Stomach smooth muscle (tissue), 2 donors: Measurements from ENCODE around the gene EWSR1.

Experiments used
- H3K27ac ChIP-seq: one replicate; pipeline ENCODE4 v1.7.0; 2013; ENCODE audit warnings: mild to moderate bottlenecking, low read length, inconsistent platforms
- H3K27me3 ChIP-seq, 2 donors: one replicate each; pipeline ENCODE4 v1.7.0; 2013; ENCODE audit warnings: low read length in 2 of 2; ENCODE audit not compliant: insufficient read depth in 2 of 2, control insufficient read depth in 1 of 2
- H3K36me3 ChIP-seq, 2 donors: one replicate each; pipeline ENCODE4 v1.7.0; 2013; ENCODE audit warnings: low read length in 2 of 2; ENCODE audit not compliant: control insufficient read depth in 2 of 2, insufficient read depth in 2 of 2
- H3K4me1 ChIP-seq: one replicate; pipeline ENCODE4 v1.7.0; 2013; ENCODE audit warnings: low read length; ENCODE audit not compliant: control insufficient read depth, insufficient read depth
- H3K4me3 ChIP-seq, 2 donors: one replicate each; pipeline ENCODE4 v1.7.0; 2013; ENCODE audit warnings: low read length in 2 of 2
- H3K9ac ChIP-seq, 2 donors: one replicate each; pipeline ENCODE4 v1.7.0; 2013; ENCODE audit warnings: low read length in 2 of 2, mild to moderate bottlenecking in 1 of 2
- H3K9me3 ChIP-seq, 2 donors: one replicate each; pipeline ENCODE4 v1.7.0; 2013; ENCODE audit warnings: low read length in 2 of 2; ENCODE audit not compliant: control insufficient read depth in 2 of 2
- donor health status: healthy.
- donor health status: Pancreatic carcinoma.

Gene EWSR1

DNA sequence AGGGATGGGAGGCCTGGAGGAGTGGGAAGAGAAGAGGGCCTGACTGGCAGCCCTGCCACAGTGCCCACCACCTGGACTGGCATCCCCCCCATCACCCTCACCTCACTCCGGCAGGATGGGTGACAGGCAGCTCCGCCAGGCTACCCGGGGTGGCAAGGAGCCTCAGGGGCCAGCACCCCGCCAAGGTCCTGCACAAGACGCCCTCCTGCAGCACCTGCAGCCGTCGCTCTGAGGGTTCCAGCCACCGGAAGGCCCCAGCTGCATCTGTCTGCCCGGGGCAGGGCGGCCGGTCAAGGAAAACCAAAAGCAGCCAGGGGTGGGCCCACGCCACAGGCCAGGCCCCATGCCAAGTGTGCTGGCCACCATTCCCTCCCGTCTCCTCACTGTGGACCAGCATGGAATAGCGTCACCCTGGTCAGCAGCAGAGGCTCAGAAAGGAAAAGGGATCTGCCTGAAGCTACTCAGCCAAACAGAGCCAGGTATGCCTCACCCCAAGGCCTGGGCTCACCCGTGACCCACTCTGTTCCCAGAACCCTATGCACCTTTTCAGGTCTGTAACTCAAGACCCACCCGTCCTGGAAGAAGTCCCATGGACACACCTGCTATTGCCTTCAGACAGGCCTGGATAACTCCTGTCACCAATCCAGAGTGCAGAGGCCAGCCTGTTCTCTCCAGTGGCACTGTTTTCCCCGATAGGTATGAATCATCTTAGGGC, 7.3 kb upstream of the EWSR1 start:
- Histone ChIP-seq H3K4me1 (no peaks in the 10 kb centered on the region), H3K27ac (no peak overlapping the region), H3K9ac (no peak overlapping the region), H3K36me3 (peaks cover 8 to 13% of the 10 kb centered on the region in 2 donors), H3K9me3 (no peaks in the 10 kb centered on the region), H3K27me3 (no peaks in the 10 kb centered on the region), H3K4me3 (no peak overlapping the region)

DNA sequence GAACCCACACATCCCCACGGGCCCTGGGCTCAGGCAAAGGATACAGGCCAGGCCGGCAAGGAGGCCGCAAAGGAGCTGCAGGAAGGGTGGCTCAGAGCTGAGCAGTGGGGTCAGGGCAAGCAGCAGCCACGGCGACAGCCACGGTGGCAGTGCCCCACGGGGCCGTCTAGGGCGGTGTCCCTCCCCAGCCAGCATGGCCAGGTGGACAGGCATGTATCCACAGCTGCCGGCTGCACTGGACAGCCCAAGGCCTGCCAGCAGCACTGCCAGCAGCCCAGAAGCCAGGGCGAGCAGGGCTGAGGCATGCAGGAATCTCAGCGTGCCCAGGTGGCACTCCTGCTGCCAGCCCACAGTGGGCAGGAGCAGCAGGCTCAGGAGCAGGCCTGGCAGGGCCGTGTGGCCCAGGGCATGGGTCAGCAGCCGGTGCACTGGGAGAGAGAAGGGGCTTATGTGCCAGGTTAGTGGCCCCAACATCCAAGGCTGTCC, 4.2 kb upstream of the EWSR1 start:
- no peaks in the 10 kb centered on the region for H3K9me3 ChIP-seq
- no peak overlapping the region for H3K27ac ChIP-seq
- no peaks in the 10 kb centered on the region for H3K27me3 ChIP-seq
- H3K9ac ChIP-seq: no peak overlapping the region
- H3K4me3 ChIP-seq: no peak overlapping the region
- H3K4me1 ChIP-seq: peaks cover 16% of the 10 kb centered on the region
- peaks cover 8 to 13% of the 10 kb centered on the region in 2 donors for H3K36me3 ChIP-seq

DNA sequence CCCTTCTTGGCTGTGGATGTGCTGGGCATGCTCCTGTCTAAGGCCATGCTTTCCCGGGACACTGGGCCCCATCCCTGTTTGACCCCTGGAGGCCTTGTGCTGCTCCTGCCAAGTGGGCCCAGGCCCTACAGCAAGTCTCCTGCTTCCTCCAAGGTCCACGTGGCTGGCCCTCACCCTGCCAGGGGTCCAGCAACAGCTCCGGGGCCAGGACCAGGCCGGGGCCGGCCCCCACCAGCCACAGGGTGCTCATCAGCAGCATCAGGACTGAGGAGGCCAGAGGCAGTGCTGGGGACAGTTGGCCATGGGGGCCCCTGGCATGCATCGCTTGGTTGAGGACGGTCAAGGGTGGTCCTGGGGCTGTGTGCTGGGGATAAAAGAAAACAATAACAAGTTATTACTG, 2.8 kb upstream of the EWSR1 start:
- peaks cover 8 to 10% of the 10 kb centered on the region in 2 donors for H3K36me3 ChIP-seq
- no peaks in the 10 kb centered on the region for H3K27me3 ChIP-seq
- no peak overlapping the region for H3K27ac ChIP-seq
- no peaks in the 10 kb centered on the region for H3K9me3 ChIP-seq
- no peak overlapping the region for H3K9ac ChIP-seq
- peaks cover 27% of the 10 kb centered on the region for H3K4me1 ChIP-seq
- no peak overlapping the region for H3K4me3 ChIP-seq

DNA sequence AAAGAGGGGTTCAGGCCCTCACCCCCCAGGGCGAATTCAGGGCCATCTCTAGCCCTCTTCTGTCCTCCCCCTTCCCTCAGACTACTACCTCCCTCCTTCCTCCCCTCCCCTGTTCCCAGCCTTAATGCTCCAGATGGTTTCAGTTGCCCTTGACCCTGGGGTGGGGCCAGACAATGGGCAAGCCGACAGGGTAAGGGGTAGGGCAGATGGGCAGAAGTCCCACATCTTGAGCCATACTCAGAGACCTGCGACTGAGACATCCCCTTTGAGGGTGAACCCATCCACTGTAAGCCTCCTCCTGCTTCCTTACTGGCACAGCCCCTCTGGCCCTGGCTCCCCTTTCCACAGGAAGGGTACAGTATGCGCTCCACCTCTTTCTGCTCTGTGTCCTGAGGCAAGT, 2.1 kb upstream of the EWSR1 start:
- Histone ChIP-seq H3K9me3 (no peaks in the 10 kb centered on the region), H3K4me3 (no peak overlapping the region), H3K9ac (no peak overlapping the region), H3K4me1 (peaks cover 27% of the 10 kb centered on the region), H3K27me3 (no peaks in the 10 kb centered on the region), H3K36me3 (peaks cover 8 to 9% of the 10 kb centered on the region in 2 donors), H3K27ac (no peak overlapping the region)

DNA sequence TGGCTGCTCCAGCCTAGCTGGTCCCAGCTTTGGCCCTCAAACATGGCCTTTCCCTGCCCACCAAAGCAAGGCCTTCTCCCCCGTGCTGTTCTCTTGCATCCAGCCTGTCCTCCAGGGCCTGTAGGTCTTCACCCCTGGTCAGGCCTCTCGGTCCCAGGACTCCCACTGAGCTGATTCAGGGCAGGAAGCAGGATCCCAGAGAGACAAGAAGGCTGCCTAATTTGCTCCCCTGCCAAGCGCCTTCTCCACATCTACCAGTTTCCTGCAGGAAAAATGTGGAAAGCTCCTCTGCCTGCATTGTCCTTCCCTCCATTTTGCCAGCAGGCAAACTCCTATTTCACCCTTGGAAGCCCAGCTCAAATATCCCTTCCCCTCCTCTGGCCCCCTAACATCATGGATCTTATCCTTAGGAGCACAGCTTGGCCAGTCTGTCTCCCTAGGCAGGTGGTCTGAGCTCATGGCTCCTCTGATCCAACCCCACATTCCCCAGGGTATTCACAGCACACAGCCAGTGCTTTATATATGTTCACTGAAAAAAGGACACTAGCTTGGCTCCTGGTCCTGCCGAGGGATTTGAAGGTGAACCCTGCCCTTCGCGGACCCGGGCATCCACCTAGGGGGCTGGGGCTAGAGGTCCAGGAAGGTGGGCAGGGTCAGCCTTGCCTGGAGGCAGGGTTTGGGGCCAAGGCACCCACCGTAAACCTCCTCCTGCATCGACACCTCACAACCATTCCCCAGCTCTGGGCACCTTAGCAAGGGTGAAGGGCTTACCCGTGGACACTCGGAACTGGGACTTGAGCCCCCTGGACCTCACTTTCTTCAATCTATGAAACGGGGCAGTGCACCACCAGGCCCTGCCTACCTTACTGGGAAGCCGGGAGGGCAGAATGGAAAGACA, 1.3 kb upstream of the EWSR1 start:
- no peaks in the 10 kb centered on the region for H3K9me3 ChIP-seq
- no peaks in the 10 kb centered on the region for H3K27me3 ChIP-seq
- peak overlapping the region; percentile 100 for H3K27ac ChIP-seq
- peak overlapping the region; percentile 97 to 100 for H3K9ac ChIP-seq
- H3K4me1 ChIP-seq: peaks cover 31% of the 10 kb centered on the region
- peak overlapping the region; percentile 77 to 96 for H3K4me3 ChIP-seq
- H3K36me3 ChIP-seq: peaks cover 8 to 9% of the 10 kb centered on the region in 2 donors

DNA sequence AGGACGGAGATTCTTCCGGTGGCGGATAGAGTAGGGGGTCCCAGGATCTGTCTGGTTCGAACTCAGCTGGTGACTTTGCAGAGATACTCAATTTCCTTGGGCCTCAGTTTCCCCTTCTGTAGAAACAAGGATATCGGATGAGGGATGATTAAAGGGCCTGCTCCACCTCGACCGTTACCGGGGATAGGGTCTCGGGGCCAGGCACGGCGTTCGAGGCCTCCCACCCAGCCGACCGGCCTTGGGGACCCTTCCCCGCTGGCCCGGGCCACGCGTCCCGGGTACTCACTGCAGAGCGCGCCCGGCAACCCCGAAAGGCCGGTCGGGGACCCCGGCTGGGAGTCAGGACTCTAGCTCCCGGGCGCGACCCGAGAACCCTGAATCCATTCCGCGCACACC, 608 bp upstream of the EWSR1 start:
- H3K4me1 ChIP-seq: peaks cover 34% of the 10 kb centered on the region

DNA sequence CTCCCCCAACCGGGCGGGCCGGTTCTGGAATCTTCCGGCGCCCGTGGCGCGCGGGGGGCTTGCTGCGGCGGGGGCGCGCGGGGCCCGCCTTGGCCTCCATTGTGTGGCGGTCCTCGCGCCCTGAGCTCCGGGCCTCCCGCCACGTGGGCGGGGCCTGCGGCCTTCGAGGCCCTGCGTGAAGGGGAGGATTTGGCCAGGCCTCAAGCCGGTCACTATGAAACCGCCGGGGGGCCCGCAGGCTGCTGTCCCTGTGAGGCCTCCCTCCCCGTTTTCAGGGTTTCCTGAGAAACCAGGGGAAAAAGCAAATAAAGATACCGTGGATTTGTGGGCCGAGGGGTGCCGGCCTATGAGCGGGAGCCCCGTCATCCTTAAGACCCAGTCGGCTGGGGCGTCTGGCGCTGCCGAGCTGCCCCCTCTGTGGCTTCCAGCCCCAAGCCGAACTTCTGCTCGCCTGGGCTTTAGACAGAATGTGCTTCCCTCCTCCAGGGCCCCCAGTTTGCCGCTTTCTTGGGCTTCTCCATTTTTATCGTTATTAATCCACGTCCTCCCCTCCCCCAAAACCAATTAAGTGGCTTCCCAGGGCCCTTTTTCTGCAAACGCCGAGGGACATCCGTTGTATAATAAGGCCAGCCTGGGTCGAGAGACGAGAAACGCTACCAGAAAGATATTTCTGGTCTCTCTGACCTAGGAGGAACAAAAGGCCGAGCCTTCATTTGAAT, 602 bp downstream of the EWSR1 start:
- Histone ChIP-seq H3K9me3 (no peaks in the 10 kb centered on the region), H3K4me1 (peaks cover 34% of the 10 kb centered on the region), H3K4me3 (peak overlapping the region; percentile 77 to 96), H3K36me3 (peaks cover 16 to 19% of the 10 kb centered on the region in 2 donors), H3K27me3 (no peaks in the 10 kb centered on the region), H3K9ac (peak overlapping the region; percentile 97 to 100), H3K27ac (peak overlapping the region; percentile 100)

More for the DNA sequence above, 608 bp upstream of the EWSR1 start:
- peaks cover 9 to 10% of the 10 kb centered on the region in 2 donors for H3K36me3 ChIP-seq
- no peaks in the 10 kb centered on the region for H3K27me3 ChIP-seq
- peak overlapping the region; percentile 97 to 100 for H3K9ac ChIP-seq
- H3K27ac ChIP-seq: peak overlapping the region; percentile 100
- H3K9me3 ChIP-seq: no peaks in the 10 kb centered on the region
- H3K4me3 ChIP-seq: peak overlapping the region; percentile 77 to 96

DNA sequence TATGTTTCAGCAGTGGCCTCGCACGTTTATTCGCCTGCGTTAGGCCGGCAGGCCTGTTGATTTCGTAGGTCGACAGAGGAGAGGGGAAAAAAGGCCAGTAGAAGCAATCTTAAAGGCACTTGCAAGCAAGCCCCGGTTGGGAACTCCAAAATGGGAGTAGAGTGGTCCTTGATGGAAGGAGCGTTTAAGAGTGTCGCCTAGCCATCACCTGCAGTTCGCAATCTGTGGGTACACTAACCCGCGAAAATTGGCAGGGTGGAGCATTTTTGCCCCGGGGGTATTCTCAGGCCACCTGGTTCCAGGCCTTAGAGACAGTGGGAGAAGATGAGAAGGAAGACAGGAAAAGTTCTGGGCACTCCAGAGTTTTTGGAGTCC, 1.1 kb downstream of the EWSR1 start:
- Histone ChIP-seq H3K9me3 (no peaks in the 10 kb centered on the region), H3K27ac (peak overlapping the region; percentile 100), H3K27me3 (no peaks in the 10 kb centered on the region), H3K4me3 (peak overlapping the region; percentile 77 to 96), H3K9ac (peak overlapping the region; percentile 97 to 100), H3K4me1 (peaks cover 34% of the 10 kb centered on the region), H3K36me3 (peaks cover 18 to 19% of the 10 kb centered on the region in 2 donors)

DNA sequence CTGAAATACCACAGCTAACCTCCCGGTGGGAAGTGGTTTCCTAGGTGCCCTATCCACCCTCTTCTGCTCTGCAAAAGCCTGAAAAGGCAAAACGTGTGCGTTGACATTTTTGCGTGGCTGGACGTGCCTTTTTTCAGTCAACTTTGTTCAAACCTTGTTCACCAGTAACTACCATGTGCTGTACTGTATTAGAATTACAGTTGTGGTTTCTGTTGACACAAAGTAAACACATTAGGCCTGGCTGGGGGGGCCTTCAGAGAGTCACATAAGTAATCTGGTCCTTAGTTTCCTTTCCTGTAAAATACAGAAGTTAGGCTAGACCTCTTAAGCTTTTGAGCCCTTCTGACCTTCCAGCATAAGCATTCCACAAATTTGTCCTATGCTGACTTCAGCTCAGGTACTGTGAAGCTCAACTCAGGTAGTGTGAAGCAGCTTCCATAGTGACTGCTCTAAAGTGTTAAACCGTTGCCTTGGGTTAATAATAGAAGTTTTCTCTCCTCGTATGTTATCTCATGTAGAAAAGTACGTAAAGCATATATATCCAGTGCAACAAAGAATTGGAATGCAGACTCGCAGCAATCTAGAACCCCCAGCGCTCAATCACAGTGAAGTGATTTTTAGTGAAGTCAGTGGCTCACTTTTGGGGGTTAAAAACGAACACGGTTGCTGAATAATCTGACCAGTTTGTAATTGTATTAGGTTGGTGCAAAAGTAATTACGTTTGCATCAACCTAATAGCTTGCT, 1.8 kb downstream of the EWSR1 start:
- Histone ChIP-seq H3K4me1 (peaks cover 34% of the 10 kb centered on the region), H3K27me3 (no peaks in the 10 kb centered on the region), H3K9me3 (no peaks in the 10 kb centered on the region), H3K4me3 (peak overlapping the region; percentile 77 to 96), H3K36me3 (peaks cover 16 to 18% of the 10 kb centered on the region in 2 donors), H3K27ac (peak overlapping the region; percentile 1), H3K9ac (peak overlapping the region; percentile 97 to 100)
